Keratinocyte (primary cell): ENCODE measurements around the gene POMT1.

Experiments
- CTCF ChIP-seq, 3 experiments: IDR thresholded peaks in 1 of 3; conservative IDR thresholded peaks in 1 of 3; optimal IDR thresholded peaks in 1 of 3; 2 replicates in 2 of 3; 3 replicates in 1 of 3; pipeline versions ENCODE3 to v1.5.1; 2011; ENCODE audit warnings: low read length in 3 of 3, mild to moderate bottlenecking in 3 of 3, moderate library complexity in 2 of 3, control low read depth in 1 of 3, inconsistent platforms in 1 of 3; ENCODE audit not compliant: insufficient read depth in 2 of 3; ENCODE audit errors: extremely low read depth in 1 of 3
- EZH2 ChIP-seq: IDR thresholded peaks from one replicate; pipeline ENCODE4 v1.6.1; 2012; ENCODE audit warnings: inconsistent platforms, mild to moderate bottlenecking, low read length, moderate library complexity

GRCh38 chr9:131505012-131505411, 2.3 kb downstream of the POMT1 start:
- TF ChIP-seq CTCF (optimal IDR thresholded peaks at IDR 0.05 in 1 of 3, IDR thresholded peaks at IDR 0.05 in 1 of 3, conservative IDR thresholded peaks at IDR 0.05 in 1 of 3; ENCODE audit: extremely low read depth in 1 of 3, insufficient read depth in 2 of 3, low read length in 3 of 3), result no peak
- TF ChIP-seq EZH2, result no peak
